Fibroblast of pulmonary artery (primary cell): ENCODE data around the gene ITPR2.
A peak's percentile ranks its signal among the peaks of the same experiment; 100 is the strongest.

Source experiments
- DNase-seq: peaks from one replicate; pipeline ENCODE4 v3.0.0-alpha.2; 2010; ENCODE audit warnings: low read depth
- H3K4me3 ChIP-seq: replicated peaks from 2 replicates; pipeline ENCODE4 v1.5.1; 2011; ENCODE audit warnings: low read depth, mild to moderate bottlenecking, control low read depth, low read length, moderate library complexity
- TF ChIP-seq, protein P1 (sequence below): IDR thresholded peaks from 2 replicates; pipeline ENCODE4 v1.5.1; 2011; ENCODE audit warnings: mild to moderate bottlenecking, control low read depth, low read length, inconsistent platforms; ENCODE audit errors: missing control alignments

ITPR2 gene

GRCh38 chr12:26737487-26738030 is 95.4 kb downstream of the ITPR2 start:
- no peak overlapping the region for H3K4me3 ChIP-seq
- DNase-seq: no peak
- TF ChIP-seq, protein P1, sequence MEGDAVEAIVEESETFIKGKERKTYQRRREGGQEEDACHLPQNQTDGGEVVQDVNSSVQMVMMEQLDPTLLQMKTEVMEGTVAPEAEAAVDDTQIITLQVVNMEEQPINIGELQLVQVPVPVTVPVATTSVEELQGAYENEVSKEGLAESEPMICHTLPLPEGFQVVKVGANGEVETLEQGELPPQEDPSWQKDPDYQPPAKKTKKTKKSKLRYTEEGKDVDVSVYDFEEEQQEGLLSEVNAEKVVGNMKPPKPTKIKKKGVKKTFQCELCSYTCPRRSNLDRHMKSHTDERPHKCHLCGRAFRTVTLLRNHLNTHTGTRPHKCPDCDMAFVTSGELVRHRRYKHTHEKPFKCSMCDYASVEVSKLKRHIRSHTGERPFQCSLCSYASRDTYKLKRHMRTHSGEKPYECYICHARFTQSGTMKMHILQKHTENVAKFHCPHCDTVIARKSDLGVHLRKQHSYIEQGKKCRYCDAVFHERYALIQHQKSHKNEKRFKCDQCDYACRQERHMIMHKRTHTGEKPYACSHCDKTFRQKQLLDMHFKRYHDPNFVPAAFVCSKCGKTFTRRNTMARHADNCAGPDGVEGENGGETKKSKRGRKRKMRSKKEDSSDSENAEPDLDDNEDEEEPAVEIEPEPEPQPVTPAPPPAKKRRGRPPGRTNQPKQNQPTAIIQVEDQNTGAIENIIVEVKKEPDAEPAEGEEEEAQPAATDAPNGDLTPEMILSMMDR: no peak

DNA sequence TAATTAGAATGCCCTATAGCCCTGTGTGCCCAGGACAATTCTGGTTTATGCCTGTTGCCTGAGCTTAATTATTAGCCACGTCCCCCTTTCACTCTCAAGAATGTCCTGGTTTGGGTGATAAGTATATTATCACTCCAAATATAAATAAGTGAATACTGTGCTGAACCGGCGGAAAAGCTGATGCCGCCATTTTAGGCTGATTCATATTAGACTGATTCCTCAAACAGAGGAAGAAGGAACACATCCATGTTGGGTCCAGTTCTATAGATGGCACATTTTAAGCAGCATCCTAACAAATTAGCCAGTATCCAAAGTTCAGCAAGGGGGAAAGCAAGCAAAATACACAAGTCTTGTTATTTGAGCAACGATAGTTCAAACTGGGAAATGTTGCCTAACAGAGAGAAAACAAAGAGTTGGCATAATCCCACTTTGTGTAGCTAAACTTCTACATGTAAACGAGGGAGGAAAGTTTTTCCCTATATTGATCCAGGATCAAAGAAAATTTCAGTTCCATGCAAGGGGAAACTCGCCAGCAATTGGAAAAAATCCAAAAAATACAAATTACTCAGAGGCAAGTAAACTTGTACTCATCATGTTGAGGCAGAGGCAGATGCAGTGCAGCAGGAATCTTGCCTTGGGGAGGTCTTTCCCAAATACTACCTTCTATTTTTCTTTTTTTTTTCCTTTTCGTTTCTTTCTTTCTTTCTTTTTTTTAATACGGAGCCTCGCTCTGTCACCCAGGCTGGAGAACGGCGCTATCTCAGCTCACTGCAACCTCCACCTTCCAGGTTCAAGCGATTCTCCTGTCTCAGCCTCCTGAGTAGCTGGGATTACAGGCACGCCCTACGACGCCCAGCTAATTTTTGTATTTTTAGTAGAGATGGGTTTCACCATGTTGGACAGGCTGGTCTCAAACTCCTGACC is 96.2 kb downstream of the ITPR2 start:
- no peak overlapping the region for H3K4me3 ChIP-seq
- peak; percentile 42 for DNase-seq
- TF ChIP-seq, protein P1: no peak

DNA sequence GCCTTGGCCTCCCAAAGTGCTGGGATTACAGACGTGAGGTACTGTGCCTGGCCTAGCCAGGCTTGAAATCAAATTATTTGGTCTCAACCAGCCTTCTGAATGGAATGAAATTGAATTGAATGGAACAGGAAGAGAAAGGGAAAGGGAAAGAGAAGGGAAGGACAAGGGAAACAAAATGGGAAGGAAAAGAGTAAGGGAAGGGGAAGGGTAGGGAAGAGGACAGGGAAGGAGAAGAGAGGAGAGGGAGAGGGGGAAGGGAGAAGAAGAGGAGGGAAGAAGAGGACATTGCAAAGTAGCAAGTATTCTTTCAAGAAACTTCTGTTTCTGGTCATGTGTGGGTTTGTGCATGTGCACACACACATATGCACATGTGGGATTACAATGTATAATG is 97.8 kb downstream of the ITPR2 start:
- no peak overlapping the region for H3K4me3 ChIP-seq
- TF ChIP-seq, protein P1: no peak
- no peak for DNase-seq

GRCh38 chr12:26734510-26735248 is 98.3 kb downstream of the ITPR2 start:
- TF ChIP-seq, protein P1: no peak
- no peak for DNase-seq
- no peak overlapping the region for H3K4me3 ChIP-seq

DNA sequence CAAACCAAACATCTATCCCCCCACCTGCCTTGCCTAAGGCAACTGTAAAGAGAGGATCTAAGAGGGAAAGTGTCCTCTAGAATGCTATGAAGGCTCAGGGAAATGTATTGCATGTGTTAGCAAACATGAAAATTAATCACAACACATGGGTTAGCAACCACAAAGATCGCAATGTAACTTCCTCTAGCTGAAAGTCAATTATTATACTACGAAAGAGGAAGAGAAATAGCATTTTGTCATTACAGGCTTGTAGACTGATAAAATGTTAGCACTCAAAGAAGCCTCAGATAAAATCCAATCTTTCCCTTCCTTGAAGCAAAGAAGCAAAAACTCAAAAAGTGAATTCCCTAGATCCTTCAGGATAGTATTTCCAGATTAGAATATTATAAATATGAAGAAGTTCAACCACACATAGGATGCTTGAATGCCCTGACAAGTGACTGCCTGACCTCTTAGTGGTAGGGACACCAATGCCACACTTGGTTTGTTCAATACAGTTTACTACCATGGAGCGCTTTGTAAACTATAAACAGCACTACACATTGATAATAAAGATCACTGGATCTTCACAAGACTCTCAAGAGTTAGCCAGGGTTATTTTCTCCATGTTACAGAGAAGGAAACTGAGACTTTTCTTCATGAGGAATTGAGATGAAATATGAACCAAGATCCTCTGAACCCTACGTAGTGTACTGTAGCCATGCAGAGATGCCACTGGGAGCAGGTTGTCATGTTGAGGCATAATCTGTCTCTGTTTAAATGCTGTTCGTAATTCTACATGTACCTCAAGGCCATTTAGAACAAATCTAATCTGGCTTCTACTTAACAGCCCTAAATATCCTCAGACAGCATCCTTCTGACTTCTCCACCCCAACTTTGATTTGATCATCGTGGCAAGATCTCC is 100.7 kb downstream of the ITPR2 start:
- no peak for DNase-seq
- H3K4me3 ChIP-seq: no peak overlapping the region
- TF ChIP-seq, protein P1: no peak
